Astrocyte (in vitro differentiated cells and primary cell): Measurements from ENCODE around the gene HYI.

Source experiments
- CTCF ChIP-seq: IDR thresholded peaks from 2 replicates; pipeline ENCODE4 v1.5.1; 2011; ENCODE audit warnings: low read depth, mild to moderate bottlenecking, inconsistent platforms, low read length, moderate library complexity; ENCODE audit not compliant: insufficient read depth
- EZH2 ChIP-seq: IDR thresholded peaks from 2 replicates; pipeline ENCODE4 v1.6.1; 2012; ENCODE audit warnings: mild to moderate bottlenecking, low read length, inconsistent platforms; ENCODE audit not compliant: insufficient read depth

GRCh38 chr1:43468414-43468813 lies 14.7 kb upstream of the HYI start:
- no peak for TF ChIP-seq CTCF
- TF ChIP-seq EZH2, result no peak
